Measurements from ENCODE around the gene RBM45.
"Not testable (repeated sequence)": the region's sequence is repeated elsewhere in the genome, so short reads cannot be mapped to it uniquely, and the experiment has no call there.

Gene RBM45

DNA sequence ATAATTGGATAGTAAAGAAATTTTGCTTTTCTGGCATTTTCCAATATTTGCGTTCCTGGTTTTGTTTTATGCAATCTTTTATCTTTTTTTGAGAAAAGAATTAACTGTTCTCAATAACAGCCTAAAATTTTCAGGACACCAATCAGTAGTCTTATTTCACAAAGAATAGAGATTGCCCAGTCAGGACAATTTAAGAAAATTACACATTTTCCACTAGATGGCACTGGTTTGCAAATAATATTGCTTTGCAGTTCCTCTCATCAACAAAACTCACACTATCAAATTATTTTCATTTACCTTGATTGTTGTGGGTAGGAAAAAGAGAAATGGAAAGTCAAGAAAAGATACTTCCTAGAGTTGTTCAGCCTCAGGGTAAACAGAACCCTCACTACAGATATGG is 2.4 kb upstream of the RBM45 start:
- DNase-seq, result peak; percentile 58

DNA sequence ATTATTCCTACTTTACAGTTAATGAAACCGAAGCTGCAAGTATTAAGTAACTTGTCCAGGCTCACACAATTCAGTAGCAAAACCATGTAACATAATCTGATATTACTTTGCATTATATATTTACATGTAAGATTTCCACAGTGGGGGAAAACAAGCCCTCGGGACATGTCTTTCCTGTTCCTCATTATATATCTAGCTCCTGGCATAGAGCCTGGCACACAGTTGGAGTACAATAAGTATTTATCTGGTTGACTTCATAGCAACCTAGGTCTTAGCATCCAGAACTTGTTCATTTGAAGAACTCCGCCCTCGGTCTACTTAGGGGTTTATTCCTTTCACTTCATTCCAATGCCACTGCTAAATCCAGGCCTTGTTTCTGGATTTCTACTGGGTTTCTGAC is 1.6 kb upstream of the RBM45 start:
- DNase-seq, result no peak

GRCh38 chr2:178111743-178112142 is 494 bp upstream of the RBM45 start:
- no peak for DNase-seq

DNA sequence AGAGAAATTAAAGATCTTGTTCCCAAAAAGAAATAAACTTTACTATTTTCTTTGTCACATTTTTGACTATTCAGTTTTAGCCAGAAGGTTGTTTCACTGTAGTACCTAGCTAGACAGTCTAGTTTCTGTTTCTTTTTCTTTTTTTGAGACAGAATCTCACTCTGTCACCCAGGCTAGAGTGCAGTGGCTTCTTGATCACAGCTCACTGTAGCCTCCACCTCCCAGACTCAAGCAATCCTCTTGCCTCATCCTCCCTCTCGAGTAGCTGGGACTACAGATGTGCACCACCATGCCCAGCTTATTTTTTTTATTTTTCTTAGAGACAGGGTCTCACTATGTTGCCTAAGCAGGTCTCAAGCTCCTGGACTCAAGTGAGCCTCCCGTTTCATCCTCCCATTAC is 2.2 kb downstream of the RBM45 start:
- DNase-seq, result no peak

DNA sequence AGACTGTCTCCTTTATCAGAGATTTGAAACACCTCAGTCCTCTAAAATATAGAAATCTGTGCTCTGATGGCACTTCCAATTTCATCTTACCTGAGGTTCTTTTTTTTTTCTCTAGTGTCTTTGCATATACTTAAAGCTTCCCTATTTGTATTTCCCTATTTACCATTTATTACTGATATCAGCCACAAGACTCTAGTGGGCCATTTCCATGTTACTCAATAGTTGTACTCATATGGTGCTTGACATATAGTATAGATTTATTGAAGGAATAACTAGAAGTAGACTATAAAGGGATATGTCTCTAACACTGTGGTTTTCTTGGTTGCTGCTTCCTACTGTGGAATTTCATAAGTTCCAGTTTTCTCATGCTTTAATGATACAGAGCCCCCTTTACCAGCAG is 3.0 kb downstream of the RBM45 start:
- DNase-seq, result no peak

DNA sequence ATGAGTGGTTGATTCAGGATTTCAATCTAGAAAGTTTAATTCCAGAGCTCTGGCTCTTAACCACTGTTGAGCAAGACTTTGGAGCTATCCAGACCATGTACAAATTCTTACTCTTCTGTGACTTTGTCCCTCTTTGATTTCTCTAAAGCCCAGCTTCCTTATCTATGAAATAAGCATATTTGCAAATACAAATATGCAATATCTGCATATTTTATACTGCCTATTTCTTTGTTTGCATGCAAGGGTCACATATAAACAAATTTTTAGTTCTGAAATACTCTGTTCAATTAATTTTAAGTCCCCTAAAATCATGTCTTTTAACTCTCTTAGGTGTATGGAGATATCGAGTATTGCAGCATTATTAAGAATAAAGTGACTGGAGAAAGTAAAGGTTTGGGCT is 5.5 kb downstream of the RBM45 start:
- no peak for DNase-seq

- no peak for DNase-seq
Observed at GRCh38 chr2:178119179-178119922, 7.1 kb downstream of the RBM45 start.

GRCh38 chr2:178123163-178123562 is 10.9 kb downstream of the RBM45 start:
- no peak for DNase-seq

GRCh38 chr2:178125125-178125524 is 12.9 kb downstream of the RBM45 start:
- DNase-seq, result no peak

- DNase-seq, result no peak
Observed at GRCh38 chr2:178125862-178126261, 13.6 kb downstream of the RBM45 start.

- DNase-seq, result no peak
Observed at GRCh38 chr2:178128836-178129630, 16.8 kb downstream of the RBM45 start.

- no peak for DNase-seq
Observed at GRCh38 chr2:178136321-178137025, 24.2 kb downstream of the RBM45 start.

GRCh38 chr2:178142274-178143065 is 30.2 kb downstream of the RBM45 start:
- DNase-seq, result no peak

GRCh38 chr2:178143481-178143880 is 31.2 kb downstream of the RBM45 start:
- no peak for DNase-seq

DNA sequence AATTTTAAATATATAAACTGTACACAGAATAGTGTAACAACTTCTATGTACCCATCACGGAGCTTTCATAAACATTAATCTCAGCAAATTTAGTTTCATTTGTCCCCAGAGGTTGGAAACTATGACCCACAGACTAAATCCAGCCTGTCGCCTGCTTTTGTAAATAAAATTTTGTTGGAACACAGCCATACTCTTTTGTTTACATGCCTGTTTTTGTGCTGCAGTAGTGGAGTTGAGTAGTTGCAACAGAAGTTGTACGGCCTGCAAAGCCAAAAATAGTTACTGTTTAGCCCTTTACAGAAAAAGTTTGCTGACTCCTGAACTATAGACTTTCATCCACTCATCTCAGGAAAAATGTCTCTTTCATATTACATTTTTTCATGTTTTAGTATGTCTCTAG is 39.8 kb downstream of the RBM45 start:
- peak; percentile 19 for DNase-seq

DNA sequence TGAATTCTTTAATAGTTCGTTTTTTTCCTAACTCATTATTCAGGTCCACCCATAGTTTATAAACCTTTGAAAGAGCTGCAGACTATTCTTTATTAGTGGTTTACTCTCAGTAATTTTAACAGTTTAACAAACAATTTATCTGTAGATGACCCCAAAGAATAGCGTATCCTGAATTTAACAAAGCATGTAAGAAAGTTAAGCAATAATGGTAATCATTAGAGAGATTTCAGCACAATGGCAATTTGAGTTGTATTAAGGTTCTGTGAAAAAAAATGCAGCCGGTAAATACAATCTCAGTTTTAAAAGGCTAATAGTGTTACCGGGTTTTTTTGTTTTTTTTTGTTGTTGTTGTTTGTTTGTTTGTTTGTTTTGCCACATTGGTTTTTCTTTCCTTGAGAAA is 40.3 kb downstream of the RBM45 start:
- no peak for DNase-seq

GRCh38 chr2:178152977-178153376 is 40.7 kb downstream of the RBM45 start:
- DNase-seq, result no peak

- DNase-seq, result not testable (repeated sequence)
Observed at GRCh38 chr2:178153878-178154277, 41.6 kb downstream of the RBM45 start.

DNA sequence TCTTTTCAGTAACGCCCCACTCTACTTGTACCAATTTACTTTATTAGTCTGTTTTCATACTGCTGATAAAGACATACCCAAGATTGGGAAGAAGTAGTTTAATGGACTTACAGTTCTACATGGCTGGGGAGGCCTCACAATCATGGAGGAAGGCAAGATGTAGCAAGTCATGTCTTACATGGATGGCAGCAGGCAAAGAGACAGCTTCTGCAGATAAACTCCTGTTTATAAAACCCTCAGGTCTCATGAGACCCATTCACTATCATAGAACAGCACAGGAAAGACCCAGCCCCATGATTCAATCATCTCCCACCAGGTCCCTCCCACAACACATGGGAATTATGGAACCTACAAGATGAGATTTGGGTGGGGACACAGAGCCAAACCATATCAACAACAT is 43.3 kb downstream of the RBM45 start:
- no peak for DNase-seq

GRCh38 chr2:178157574-178157973 is 45.3 kb downstream of the RBM45 start:
- no peak for DNase-seq

DNA sequence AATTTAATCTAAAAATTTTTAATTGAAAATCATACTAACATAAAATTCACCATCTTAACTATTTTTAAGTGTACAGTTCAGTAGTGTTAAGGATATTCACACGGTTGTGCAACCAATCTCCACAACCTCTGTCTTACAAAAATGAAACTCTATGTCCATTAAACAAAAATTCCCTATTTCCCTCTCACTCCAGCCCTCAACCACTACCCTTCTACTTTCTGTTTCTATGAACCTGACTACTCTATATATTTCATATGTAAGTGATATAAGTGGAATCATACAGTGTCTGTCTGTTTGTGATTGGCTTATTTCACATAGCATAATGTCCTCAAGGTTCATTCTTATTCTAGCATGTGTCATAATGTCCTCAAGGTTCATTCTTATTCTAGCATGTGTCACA is 47.7 kb downstream of the RBM45 start:
- no peak for DNase-seq

GRCh38 chr2:178160601-178161000 is 48.4 kb downstream of the RBM45 start:
- DNase-seq, result no peak

- DNase-seq, result no peak
Observed at GRCh38 chr2:178163395-178163794, 51.2 kb downstream of the RBM45 start.
